H1 (cell line): Measurements from ENCODE around the gene GFOD1. TPM values are rescaled to one million over a fixed set of nuclear protein-coding genes. Genes with fewer than 3 reads are reported as not detected.

Experiments
- CBX5 ChIP-seq: fragments of 300-800, 300-1000 bp; sonication (generic); IDR thresholded peaks from 2 replicates; pipeline ENCODE4 v1.7.1; 2016; ENCODE audit warnings: antibody characterized with exemption, low read length, low read depth
- JUN ChIP-seq: IDR thresholded peaks from 2 replicates; pipeline ENCODE4 v1.6.1; 2011; ENCODE audit warnings: low read depth, mild to moderate bottlenecking, improper control_type of control experiment, low read length
- NRF1 ChIP-seq: IDR thresholded peaks from 2 replicates; pipeline ENCODE4 v1.6.1; 2011; ENCODE audit warnings: mild to moderate bottlenecking, low read depth, low read length, improper control_type of control experiment
- SUZ12 ChIP-seq: fragments of 200-600 bp; sonication (generic); IDR thresholded peaks from 2 replicates; pipeline ENCODE4 v1.6.1; 2012; ENCODE audit warnings: mild to moderate bottlenecking, inconsistent platforms, low read length, moderate library complexity, mixed read lengths
- polyA plus RNA-seq, 7 experiments: library from polyadenylated mRNA; depleted of rRNA in 3 of 7; stranded (reverse) in 5 of 7; unstranded in 2 of 7; fragments of >200 nt in 5 of 7; fragments of 200-250 nt in 2 of 7; gene quantifications; 1 replicate in 5 of 7; 2 replicates in 1 of 7; 4 replicates in 1 of 7; pipeline versions ENCODE4 v1.2.1 to v1.2.3, GENCODE V29; 2011 to 2013; ENCODE audit warnings: missing spikeins in 2 of 7, mixed read lengths in 2 of 7
- total RNA-seq: library from RNA; stranded (reverse); fragmentation: NEBNext Ultra II Directional; extraction: Animal tissue kit (Norgen Biotek cat#: 25700); gene quantifications from 2 replicates; pipeline ENCODE4 v1.2.1, GENCODE V29; 2021

GFOD1 gene
- total and polyA plus RNA-seq, 2 of the 8 experiments (the other 6 are each of a cell fraction or from before 2014, with no cell fraction given): 2.5 to 8.8 TPM

- no peak for TF ChIP-seq SUZ12
- TF ChIP-seq NRF1: no peak
- no peak for TF ChIP-seq CBX5
- no peak for TF ChIP-seq JUN
Measured at GRCh38 chr6:13524801-13525508, 37.6 kb upstream of the GFOD1 start (continued).
